8988T (cell line): Measurements from ENCODE around the gene GPR12.

Experiments used
- DNase-seq: peaks from one replicate; pipeline ENCODE4 v3.0.0; 2011

GPR12 gene

GRCh38 chr13:26759907-26760831, at the start of gene GPR12:
Gene GPR12 (minus strand): TSS chr13:26760786. CDS start chr13:26759827, 959 bp downstream.
- DNase-seq: no peak

GRCh38 chr13:26810095-26810494, 49.5 kb upstream of the GPR12 start:
- DNase-seq: no peak

GRCh38 chr13:26806891-26807290, 46.3 kb upstream of the GPR12 start:
- DNase-seq: no peak

- no peak for DNase-seq
Measured at GRCh38 chr13:26787961-26788360, 27.4 kb upstream of the GPR12 start.

GRCh38 chr13:26786651-26787295, 26.2 kb upstream of the GPR12 start:
- DNase-seq: no peak

GRCh38 chr13:26785838-26786630, 25.4 kb upstream of the GPR12 start:
- no peak for DNase-seq

- no peak for DNase-seq
Measured at GRCh38 chr13:26784704-26785639, 24.4 kb upstream of the GPR12 start.

GRCh38 chr13:26780411-26780810, 19.8 kb upstream of the GPR12 start:
- no peak for DNase-seq

- DNase-seq: no peak
Measured at GRCh38 chr13:26779321-26779720, 18.7 kb upstream of the GPR12 start.

GRCh38 chr13:26772531-26772930, 11.9 kb upstream of the GPR12 start:
- DNase-seq: no peak

GRCh38 chr13:26771796-26772195, 11.2 kb upstream of the GPR12 start:
- DNase-seq: no peak

GRCh38 chr13:26762745-26763345, 2.3 kb upstream of the GPR12 start:
- no peak for DNase-seq

- peak; percentile 44 for DNase-seq
Measured at GRCh38 chr13:26760832-26761582, 421 bp upstream of the GPR12 start.

- no peak for DNase-seq
Measured at GRCh38 chr13:26759249-26759906, 1.2 kb downstream of the GPR12 start.

- DNase-seq: no peak
Measured at GRCh38 chr13:26758496-26759157, 2.0 kb downstream of the GPR12 start.

GRCh38 chr13:26756961-26757360, 3.6 kb downstream of the GPR12 start:
- no peak for DNase-seq

GRCh38 chr13:26752671-26753070, 7.9 kb downstream of the GPR12 start:
- no peak for DNase-seq

- DNase-seq: no peak
Measured at GRCh38 chr13:26749905-26750304, 10.7 kb downstream of the GPR12 start.

GRCh38 chr13:26749285-26749684, 11.3 kb downstream of the GPR12 start:
- no peak for DNase-seq

- DNase-seq: no peak
Measured at GRCh38 chr13:26747706-26748105, 12.9 kb downstream of the GPR12 start.
